Stimulated activated CD8-positive, alpha-beta memory T cell treated with anti-CD3 and anti-CD28 coated beads, Interleukin-15, amount 100 ng/mL, for 4 hours (primary cell): Measurements from ENCODE around the gene ST3GAL3.

Experiments
- DNase-seq, 2 donors: peaks; one replicate each; pipeline ENCODE4 v3.0.0-alpha.2; 2020; ENCODE audit warnings: low read depth in 2 of 2

Gene ST3GAL3

DNA sequence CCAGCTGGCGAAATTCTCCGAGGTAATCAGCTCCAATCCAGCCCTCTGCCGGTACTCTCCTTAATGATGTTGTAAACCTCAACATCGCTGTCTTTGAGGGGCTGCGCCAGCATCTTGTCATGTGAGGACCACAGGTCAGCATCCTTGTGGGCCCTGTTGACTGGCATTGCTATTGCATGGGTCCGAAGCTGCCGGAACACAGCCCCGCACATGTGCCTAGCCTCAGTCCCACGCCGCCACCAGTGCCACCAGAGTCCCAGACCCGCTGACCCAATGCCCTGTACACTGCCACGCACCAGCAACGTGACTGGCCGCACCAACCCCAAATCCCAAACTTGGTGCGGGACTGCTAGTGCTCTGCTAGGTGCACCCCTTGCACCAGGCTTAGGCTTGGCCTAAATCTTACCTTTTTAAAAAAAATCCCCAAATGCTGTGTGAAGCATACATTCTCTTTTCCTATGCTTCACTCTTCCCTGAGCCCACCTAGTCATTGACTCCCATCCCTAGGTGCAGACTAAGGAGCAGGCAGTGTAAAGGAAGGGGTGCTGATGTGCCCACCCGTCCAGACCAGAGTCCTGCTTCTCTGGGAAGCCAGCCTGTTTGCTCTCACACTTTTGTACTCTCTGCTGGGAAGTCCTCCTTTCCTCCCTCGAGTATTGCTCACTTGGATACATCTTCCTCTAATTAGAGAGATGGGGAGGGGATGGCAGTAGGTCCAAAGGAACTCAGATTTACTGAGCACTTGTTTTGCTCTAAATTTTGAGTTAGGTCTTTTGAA lies 144.4 kb downstream of the ST3GAL3 start:
- no peak for DNase-seq

DNA sequence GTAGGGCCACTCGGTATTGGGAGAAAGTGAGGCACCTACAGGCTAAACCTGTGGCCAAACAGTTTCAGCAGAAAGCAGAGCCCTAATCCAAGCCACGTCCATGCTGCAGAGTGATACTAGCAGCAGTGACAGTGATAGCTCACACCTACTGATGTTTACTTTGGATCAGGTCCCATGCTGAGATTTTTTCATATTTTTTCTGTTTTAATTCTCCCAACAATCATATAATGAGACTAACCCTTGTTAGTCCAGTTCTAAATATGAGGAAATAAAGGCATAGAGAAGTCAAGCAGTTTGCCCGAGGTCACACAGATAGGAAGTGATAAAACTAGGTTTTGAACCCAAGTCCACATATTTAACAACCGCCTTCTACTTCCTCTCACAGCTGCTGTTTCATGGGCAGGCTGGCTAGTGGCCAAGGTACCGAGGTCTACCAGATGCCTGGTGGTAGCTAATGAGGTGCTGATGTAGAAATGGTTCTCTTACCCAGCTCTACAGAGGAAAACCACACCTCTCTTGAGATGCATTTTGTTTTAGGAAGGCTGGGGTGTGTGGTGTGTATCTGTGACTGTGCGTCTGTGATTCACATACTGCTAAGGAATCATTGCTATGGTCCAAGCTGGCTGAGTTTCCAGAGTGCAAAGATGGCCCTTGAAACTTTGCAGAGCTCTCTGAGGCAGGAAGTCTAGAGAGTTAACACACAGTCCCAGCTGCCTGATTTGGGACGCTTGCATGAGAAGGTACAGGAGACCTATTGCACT lies 146.0 kb downstream of the ST3GAL3 start:
- DNase-seq: no peak

DNA sequence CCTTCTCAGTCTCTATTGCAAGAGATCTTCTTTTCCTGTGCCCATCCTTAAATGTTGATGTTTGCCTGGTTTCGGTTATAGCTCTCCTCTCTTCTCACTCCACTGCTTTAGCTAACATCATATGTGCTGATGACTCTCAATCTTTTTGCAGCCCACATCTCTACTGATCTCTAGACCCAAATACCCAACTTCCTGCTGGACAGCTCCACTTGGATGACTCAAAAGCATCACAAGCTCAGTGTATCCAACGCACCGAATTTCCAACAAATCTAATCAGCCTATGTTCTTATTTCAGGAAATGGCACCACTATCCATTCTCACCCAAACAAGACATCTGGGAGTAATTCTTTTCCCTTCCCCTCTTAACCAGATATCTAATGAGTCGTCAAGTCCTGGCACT lies 147.1 kb downstream of the ST3GAL3 start:
- no peak for DNase-seq

DNA sequence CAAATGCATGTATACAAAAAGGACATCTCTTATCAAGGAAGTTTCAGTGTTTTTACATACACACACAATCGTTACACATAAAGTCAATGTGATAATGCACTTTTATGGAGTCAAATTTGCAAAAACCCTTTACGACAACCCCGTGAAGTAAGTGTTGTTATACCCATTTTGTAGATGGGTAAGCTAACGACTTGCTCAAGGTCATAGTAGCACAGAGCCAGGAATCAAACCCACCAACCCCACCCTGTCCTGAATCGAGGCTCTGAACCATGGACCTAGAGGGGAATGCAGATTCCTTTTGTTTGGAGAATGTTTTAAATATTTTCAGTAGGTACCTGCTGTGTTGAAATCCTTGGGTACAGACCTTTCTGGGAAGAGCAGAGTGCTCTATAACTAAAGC lies 148.9 kb downstream of the ST3GAL3 start:
- no peak for DNase-seq

DNA sequence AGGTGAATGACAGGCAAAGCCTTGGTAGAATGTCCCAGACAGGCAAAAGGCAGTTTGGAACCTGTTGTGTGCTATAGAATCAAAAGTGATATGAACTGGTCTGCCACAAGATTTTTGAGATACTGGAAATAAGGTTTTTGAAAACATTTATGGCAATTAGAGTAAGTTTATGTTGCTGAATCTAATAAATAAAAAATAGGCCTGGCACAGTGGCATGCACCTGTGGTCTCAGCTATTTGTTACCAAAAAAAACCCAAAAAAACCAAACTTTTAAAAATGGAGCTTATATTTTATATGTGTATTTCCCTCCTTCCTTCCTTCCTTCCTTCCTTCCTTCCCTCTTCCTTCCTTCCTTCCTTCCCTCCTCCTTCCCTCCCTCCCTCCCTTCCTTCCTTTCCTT lies 149.8 kb downstream of the ST3GAL3 start:
- no peak for DNase-seq

DNA sequence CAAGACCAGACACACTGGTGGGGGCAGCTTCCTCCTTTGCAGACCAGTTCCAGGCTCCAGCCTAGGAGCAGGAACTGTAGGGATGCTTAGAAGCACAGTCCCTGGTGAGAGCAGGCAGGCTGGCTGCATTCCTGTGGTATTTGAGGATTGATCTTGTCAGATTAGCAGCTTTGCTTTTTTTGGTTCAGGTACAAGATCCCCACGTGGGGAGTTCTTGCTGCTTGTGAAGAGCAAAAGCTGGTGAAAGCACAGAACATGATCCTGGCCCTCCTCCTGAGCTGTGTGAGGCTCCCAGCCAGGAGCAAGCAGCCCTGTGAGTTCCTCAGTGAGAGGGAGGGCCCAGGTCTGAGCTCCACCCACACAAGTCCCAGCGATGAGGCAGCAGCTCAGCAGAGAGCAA lies 151.0 kb downstream of the ST3GAL3 start:
- no peak for DNase-seq

DNA sequence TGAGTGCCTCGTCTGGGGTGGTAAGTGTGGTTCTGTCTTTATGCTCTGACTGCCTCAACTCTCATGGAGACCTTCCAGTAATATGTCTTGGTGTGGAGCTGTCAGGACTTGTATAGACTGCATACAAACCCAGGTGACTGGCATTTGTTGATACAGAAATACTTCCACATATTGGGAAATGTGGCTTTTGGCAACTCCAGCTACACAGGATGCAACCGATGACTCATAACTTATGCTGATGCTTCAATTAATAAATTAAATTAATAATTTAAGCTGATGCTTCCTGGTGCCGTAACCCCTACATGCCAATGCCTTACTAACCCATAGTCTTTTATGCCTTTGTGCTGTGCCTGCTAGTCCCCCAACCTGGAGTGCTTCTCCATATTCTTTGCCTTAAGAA lies 154.0 kb downstream of the ST3GAL3 start:
- no peak for DNase-seq

DNA sequence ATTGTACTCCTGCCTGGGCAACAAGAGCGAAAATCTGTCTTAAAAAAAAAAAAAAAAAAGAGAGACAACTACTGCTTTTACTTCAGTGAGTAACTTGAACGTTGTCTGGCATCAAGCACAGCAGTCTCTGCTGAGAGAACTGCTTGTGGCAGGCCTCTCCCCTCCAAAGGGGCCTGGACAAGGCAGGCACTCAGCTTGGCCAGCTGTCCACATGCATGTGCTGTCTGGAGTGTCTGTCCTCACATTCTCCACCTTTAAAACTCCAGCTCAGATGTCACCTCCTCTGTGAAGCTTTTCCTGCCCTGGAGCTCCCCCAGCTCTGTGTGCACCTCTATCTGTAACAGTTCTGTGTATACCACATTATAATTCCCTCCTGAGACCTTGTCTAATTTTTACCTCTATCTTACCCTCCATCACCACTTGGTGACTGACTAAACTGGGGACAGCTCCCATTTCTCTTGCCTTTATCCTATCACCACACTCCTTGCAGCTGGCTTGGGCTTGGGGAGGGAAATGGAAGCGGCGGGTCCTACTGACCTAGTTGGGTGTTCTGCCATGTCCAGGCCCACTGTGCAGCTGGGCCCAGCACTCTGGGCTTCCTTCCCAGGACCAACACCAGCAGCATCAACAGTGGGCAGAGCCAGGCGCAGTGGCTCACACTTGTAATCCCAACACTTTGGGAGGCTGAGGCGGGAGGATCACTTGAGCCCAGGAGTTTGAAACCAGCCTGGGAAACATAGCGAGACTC lies 154.8 kb downstream of the ST3GAL3 start:
- DNase-seq: no peak

DNA sequence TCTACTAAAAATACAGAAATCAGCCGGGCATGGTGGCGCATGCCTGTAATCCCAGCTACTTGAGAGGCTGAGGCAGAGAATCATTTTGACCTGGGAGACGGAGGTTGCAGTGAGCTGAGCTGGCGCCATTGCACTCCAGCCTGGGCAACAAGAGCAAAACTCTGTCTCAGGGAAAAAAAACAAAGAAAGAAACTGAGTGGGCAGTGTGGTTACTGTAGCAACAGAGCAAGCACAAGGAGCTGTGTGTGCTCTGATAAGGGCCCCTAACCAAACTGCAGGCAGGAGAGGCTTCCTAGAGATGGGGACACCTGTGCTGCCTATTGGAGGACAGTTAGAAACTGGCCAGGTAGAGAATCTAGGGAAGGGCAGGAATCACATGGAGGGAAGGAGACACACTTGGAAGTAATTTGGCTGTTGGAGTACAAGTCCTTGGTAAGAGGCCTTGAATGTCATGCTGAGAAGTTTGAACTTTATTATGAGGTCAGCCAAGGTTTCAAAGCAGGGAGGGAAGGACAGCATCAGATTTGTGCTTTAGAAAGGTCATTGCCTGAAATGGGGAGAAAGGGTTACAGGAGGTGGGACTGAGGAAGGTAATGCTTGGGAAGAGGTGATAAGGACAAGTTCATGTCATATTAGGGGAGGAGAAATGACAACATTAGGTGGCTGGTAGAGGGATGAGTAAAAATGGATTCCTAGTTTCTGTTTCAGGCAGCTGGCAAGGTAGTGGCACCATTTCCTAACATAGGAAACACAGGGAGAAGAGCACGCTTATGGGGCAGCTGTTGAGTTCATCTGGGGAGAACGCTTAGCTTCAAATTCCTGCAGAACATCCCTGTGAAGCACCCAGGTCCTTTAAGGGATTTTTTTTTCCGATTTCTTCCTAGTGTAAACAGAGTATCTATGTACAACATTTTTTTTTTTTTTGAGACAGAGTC lies 157.0 kb downstream of the ST3GAL3 start:
- no peak for DNase-seq

DNA sequence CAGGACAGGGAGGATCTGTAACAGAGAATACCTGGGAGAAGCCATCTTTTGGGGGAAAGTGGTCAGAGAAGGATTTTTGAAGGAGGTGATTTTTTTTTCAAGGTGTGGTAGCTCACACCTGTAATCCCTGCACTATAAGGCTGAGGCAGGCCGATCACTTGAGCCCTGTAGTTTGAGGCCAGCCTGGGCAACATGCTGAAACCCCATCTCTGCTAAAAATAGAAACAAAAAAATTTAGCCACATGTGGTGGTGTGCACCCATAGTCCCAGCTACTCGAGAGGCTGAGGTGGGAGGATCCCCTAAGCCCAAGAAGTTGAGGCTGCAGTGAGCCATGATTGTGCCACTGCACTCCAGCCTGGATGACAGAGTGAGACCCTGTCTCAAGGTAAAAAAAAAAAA lies 158.9 kb downstream of the ST3GAL3 start:
- DNase-seq: no peak

DNA sequence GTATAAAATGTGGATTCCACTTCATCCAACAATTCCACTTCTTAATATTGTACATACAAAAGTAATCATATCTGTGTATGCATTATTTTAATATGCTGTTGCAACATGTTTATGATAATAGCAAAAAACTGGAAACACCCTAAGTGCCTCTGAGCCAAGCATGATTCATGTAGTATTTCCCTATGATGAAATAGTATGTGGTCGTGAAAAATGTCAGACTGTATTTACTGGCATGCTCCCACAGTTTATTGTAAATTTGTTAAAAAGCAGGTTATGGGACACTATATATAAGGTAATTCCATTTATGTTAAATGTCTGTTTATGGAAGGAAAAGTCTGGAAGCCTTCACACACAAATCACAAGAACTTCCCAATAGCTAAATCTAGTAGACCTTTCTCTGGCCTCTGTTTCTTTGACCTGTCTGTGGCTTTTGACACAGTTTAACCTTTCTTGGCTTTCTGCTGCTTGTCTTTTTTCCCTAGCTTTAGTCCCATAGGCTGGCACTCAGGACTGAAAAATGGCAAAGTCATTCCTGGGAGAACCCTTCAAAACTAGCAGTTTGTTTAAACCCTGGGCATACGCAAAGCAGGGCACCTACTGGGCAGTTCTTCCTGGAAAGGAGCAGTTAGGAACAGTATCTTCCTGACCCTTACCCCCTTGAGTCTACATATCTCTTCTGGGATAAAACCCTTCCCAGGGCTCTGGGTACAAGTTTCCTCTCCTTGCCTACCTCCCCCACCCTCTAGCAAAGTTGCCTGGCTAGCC lies 160.8 kb downstream of the ST3GAL3 start:
- DNase-seq: no peak

DNA sequence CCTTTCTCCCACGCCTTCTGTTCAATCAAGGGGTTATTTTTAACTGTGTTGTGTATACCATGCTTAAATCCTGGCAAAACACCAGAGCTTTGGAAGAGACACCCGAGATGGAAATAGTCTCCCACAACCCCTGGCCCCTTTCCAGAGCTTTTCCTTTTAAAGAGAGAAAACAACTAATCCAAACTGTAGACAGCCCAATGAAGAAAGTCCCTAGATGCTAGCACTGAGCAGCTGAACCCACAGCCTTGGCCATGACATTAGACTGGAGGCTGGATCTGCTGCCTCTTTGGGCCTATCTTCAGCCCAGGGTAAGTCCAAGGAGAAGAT lies 161.4 kb downstream of the ST3GAL3 start:
- no peak for DNase-seq

DNA sequence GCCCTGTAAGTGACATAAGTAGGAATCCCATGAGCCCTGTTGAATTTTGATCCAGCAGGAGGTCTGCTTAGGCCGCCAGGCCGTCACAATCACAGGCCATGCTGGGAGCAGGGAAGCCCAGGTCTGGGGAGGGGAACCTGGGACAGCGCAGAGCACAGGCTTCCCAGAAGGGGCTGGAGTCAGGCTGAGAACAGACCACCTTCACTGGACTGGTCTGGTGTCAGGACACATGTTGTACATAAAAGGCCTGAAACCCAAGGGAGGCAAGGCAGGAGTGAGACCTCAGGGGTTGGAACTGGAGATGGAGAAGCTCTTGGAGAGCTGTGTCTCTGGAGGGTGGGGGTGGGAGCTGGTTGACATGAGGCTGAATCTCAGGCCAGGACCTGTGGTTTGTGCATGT lies 163.0 kb downstream of the ST3GAL3 start:
- DNase-seq: no peak

DNA sequence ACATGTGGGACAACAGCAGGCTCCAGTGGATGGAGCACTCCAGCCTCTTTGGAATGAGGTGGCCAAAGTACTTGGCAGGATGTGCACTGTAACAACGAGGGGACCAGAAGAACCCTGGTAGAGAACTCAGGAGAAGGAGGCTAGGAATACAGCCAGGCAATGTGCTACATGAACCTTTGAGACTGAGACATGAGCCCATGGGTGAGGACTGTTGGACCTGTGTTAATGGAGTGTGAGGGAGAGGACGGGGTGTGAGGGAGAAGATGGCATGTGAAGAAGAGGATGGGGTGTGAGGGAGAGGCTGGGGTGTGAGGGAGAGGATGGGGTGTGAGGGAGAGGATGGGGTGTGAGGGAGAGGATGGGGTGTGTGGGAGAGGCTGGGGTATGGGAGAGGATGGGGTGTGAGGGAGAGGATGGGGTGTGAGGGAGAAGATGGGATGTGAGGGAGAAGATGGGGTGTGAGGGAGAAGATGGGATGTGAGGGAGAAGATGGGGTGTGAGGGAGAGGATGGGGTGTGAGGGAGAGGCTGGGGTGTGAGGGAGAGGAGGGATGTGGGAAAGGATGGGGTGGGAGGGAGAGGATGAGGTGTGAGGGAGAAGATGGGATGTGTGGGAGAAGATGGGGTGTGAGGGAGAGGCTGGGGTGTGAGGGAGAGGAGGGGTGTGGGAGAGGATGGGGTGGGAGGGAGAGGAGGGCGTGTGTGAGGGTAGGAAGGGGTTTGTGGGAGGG lies 164.0 kb downstream of the ST3GAL3 start:
- DNase-seq: no peak

DNA sequence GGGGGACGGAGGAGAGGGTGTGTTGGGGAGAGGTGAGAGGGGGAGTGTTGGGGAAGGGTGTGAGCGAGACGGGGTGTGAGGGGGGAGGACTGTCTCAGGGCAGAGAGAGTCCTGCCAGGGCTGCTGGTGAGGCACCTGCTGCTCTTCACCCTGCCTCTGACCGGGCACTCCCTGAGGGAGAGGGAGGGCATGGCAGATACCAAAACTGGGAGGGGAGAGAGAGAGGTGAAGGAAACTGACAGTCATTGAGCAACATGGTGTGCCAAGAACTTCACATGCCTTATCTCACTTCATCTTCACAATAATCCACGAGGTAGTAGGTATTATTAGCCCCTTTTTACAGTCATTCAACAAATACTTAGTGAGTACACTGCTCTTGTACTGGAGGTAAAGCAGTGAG lies 164.9 kb downstream of the ST3GAL3 start:
- DNase-seq: no peak

DNA sequence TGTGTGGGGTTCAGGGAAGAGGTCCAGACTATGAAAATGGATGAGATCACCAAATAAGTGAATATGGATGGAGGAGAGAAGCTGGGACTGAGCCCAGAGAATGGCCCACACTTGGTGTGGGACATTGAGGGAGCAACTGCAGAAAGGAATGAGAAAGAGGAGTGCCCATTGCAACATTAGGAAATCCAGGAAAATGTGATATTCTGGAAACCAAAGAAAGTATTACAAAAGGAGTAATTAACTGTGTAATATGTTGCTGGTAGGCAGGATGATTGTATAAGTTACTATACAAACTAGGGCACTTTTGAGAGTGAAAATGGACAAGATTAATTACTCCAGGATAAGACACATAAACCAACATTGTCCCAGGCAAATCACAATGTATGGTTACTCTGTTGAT lies 166.5 kb downstream of the ST3GAL3 start:
- no peak for DNase-seq

DNA sequence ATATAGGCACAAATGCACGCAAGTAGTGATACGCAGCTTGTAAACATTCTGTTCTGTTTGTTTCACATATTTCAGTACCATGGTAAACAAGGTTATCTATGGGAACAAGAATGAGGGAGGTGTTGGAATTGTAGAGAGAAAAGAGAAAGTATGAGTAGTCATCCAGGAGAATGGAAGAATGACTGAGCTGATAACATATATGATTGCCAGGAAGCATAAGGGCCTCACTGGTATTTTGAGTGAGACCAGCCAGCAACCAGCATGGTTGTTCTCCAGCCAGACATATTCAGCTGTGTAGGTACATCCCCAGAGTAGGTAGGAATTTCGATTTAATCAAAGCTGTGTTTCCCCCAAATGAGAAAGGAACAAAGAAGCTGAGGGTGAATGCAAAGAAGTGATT lies 167.4 kb downstream of the ST3GAL3 start:
- DNase-seq: no peak

DNA sequence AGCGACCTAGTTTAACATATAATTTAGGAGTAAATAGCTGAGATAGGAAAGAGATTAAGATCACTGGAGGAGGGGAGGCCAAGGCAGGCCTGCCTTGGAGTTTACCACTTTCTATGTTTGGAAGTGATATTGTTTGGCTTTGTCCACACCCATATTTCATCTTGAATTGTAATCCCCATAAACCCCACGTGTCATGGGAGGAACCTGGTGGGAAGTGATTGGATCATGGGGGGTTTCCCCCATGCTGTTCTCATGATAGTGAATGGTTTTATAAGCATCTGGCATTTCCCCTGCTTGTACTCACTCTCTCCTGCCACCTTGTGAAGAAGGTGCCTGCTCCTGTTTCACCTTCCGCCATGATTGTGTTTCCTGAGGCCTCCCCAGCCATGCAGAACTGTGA lies 168.0 kb downstream of the ST3GAL3 start:
- DNase-seq: no peak

DNA sequence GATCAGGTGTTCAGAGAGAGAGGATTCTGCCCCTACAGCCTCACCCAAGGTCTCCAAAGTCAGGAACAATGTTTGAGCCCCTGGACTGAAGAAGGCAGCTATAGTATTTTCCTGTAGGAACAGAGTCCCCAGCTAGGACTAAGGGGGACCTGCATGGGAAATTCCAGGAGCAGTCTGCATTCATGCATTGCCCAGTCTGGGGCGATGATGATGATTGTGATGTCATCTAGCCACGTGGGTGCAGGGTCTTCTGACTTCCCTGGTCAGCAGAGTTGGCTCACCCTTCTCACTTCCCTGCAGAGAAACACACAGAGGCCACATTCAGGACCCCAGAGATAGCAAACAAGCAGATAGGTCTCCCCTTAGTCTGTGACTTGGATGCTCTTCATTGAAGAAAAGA lies 169.8 kb downstream of the ST3GAL3 start:
- DNase-seq: no peak

DNA sequence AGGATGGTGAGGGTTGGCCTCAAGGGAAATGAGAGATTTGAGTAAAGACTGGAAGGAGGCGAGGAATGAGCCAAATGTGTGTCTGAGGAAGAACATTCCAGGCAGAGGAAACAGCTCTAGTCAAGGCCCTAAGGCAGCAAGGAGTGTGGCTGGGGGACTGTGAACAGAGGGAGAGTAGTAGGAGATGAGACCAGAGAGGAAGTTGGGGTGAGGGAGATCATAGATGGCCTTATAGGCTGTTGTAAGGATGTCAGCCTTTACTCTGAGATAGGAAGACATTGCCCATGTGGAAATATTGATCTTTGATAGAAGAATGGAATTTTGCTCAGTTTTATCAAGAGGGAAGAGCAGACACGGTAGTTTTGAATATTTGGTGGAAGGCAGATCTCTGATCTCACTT lies 171.1 kb downstream of the ST3GAL3 start:
- no peak for DNase-seq
